Measurements from ENCODE around the gene FBXW4.
"Not testable (repeated sequence)": the region's sequence is repeated elsewhere in the genome, so short reads cannot be mapped to it uniquely, and the experiment has no call there.

Gene FBXW4

DNA sequence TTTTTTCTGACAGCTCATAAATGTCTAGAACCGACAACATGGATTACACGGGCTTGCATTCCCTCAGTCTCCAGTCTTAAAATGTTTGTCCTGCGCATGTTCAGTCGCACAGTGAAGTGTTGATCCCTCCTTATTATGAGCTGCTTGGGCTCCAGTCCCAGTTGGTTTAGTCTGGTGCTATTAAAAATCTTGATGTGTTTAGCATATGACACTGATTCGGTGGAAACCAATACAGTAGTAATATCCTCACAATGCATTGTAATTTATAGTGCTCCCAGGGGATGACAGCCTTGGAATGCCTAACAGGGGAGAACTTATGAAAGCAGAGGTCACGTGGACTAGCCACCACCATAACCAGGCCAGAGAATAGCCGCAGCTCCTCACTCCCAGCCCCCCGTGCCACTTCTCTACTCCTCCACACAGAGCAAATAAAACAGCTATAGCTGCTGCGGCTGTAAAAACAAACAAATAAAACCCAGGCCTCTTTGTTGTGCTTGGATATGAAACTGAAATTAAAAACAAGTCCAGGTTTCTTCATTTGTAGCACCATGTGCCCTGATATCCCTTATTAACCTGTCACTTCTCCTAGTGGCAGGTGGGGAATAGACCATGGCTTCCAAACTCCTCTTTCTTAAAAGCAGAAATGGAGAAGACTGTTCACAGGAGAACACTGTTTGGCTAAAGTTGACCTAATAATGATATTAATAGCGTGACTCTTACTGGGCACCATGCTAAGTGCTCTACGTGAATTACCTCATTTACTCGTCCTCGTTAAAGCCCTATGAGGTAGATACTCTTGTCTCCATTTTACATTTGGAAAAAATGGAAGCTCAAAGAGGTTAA, 99.2 kb downstream of the FBXW4 start:
- Histone ChIP-seq H3K36me3 (peaks cover 0 to 11% (median 0%) of the 10 kb centered on the region in 3 donors), H3K4me1 (no peaks in the 10 kb centered on the region), H3K27ac (no peak overlapping the region), H3K27me3 (no peaks in the 10 kb centered on the region), H3K9me3 (no peaks in the 10 kb centered on the region), H3K4me3 (no peak overlapping the region)
- intact Hi-C loops (cut with DNase I; ENCODE audit: low total_unique reads) = no loop called here
- no peak for DNase-seq
- TF ChIP-seq, protein P1, sequence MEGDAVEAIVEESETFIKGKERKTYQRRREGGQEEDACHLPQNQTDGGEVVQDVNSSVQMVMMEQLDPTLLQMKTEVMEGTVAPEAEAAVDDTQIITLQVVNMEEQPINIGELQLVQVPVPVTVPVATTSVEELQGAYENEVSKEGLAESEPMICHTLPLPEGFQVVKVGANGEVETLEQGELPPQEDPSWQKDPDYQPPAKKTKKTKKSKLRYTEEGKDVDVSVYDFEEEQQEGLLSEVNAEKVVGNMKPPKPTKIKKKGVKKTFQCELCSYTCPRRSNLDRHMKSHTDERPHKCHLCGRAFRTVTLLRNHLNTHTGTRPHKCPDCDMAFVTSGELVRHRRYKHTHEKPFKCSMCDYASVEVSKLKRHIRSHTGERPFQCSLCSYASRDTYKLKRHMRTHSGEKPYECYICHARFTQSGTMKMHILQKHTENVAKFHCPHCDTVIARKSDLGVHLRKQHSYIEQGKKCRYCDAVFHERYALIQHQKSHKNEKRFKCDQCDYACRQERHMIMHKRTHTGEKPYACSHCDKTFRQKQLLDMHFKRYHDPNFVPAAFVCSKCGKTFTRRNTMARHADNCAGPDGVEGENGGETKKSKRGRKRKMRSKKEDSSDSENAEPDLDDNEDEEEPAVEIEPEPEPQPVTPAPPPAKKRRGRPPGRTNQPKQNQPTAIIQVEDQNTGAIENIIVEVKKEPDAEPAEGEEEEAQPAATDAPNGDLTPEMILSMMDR (IDR thresholded peaks at IDR 0.05) = no peak

DNA sequence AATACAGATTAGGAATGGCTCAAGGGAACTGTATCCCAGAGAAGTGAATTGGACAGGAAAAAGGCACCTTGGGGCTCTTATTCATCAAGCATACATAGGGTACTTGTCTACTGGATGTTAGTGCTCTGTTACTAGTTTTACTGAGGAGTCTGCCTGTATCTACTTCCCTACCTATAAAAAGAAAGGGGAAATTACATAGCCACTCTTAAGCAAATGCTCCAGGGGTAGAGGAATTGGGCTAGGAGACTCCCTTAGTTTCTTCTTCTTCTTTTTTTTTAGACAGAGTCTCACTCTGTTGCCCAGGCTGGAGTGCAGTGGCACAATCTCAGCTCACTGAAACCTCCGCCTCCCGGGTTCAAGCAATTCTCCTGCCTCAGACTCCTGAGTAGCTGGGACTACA, 101.6 kb downstream of the FBXW4 start:
- H3K36me3 ChIP-seq; H3K9me3 ChIP-seq; H3K4me1 ChIP-seq; DNase-seq; intact Hi-C loops (cut with DNase I; ENCODE audit: low total_unique reads); H3K4me3 ChIP-seq; H3K27me3 ChIP-seq; H3K27ac ChIP-seq: not testable (repeated sequence)

DNA sequence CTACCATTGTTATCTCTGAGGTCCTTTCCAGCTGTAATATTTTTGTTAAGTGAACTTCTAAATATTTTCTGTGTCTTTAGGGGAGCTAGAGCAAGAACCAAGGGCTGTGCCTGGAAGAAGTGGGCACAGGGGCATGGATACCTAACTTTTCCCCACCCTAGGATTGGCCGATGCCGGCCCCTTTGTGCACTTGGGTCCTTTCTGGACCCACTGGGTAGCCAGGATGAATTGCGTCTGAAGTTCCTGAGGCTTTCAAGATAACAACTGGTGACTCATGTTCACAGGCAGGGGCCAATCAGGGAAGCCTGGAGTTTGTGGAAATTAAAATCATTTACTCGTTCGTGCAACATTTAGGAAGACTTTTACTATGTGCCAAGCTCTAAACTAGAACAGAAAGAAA, 106.1 kb downstream of the FBXW4 start:
- Histone ChIP-seq H3K27ac (no peak overlapping the region), H3K4me1 (peaks cover 0 to 23% (median 16%) of the 10 kb centered on the region in 4 donors), H3K27me3 (no peaks in the 10 kb centered on the region), H3K4me3 (peak overlapping the region; percentile 83 to 95), H3K9me3 (no peaks in the 10 kb centered on the region), H3K36me3 (peaks cover 0 to 15% (median 12%) of the 10 kb centered on the region in 3 donors)
- TF ChIP-seq, protein P1 (IDR thresholded peaks at IDR 0.05) = no peak
- intact Hi-C loops (cut with DNase I; ENCODE audit: low total_unique reads) = loop anchor here (10.0 kb wide), 1 partner anchor 186 kb away; the partner anchor contains the start of gene FGF8
- no peak for DNase-seq

DNA sequence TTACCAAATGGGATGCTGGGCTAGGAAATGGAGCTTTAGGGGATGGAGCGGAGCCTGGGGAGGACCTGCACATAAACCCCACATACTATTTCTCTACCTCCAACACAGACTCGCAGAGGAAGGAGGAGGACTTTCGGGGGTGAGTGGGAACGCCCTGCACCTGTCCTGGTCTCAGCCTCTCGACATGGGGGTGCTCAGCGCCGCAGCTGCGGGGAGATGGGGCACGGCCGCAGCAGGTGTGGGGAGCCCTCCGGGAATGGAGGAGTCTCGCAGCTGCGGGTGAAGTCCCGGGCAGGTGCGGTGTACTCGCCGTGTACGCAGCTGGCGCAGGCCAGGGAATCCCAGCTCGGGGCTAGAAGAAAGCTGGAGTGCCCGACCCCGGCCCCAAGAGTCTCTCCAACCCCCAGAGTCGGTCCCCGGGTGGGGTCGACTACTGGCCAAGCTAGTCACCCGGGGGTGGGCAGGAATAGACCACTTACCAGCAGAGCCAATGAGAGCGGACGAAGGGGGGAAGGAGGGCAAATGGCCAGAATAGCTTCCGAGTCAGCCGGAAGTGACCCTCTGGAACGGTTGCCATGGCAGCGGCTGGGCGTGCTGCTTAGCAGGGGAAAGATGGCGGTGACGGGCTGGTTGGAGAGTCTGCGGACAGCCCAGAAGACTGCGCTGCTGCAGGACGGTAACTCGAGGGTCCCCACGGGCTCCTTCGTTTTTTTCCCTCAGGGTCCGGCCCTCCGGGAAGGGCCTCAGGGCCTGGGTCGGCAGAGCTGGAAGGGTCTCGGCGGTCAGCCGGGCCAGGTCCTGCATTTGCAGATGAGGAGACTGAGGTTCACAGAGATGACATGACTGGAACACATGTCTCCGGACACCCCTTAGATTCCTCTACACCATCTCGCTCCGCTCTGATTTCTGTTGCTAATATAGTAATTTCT, 107.0 kb downstream of the FBXW4 start, which contains the start of the genes DPCD and POLL:
DPCD (plus strand) TSS at position 597 of the 929 bp plus-strand sequence; CDS start at position 613, 16 bp downstream.
POLL (minus strand) TSS at position 533 of the 929 bp plus-strand sequence. CDS start 897 bp downstream, outside the sequence.
- H3K9me3 ChIP-seq = no peaks in the 10 kb centered on the region
- H3K36me3 ChIP-seq = peaks cover 0 to 24% (median 21%) of the 10 kb centered on the region in 3 donors
- peaks cover 0 to 23% (median 16%) of the 10 kb centered on the region in 4 donors for H3K4me1 ChIP-seq
- peak; percentile 98 to 99 for DNase-seq
- peak within 1 kb of the TSS; percentile 74 to 76 for H3K27ac ChIP-seq
- H3K27me3 ChIP-seq = no peaks in the 10 kb centered on the region
- TF ChIP-seq, protein P1 (IDR thresholded peaks at IDR 0.05) = no peak
- peak within 1 kb of the TSS; percentile 83 to 95 for H3K4me3 ChIP-seq
- intact Hi-C loops (cut with DNase I; ENCODE audit: low total_unique reads) = loop anchor here (10.0 kb wide), 1 partner anchor 187 kb away; the partner anchor contains the start of gene FGF8

DNA sequence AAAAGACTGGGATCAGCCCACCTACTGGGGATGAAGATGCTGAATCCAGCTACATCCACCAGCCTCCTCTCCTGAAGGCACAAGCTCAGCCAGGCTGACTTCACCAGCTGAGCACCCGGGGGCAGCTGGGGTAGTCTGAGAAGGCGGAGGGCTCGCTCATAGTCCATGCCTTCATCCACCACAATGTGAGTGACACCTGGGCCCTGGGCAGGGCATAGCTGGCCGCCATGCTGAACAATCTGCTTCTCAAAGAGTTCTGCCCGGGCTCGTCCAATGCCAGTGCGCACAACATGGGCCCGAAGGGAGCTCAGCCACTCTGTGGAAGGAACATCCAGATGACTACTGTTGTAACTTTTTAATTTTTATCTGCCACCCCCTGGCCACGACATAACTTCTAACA, 109.1 kb downstream of the FBXW4 start:
- no peaks in the 10 kb centered on the region for H3K9me3 ChIP-seq
- H3K4me1 ChIP-seq = peaks cover 0 to 23% (median 16%) of the 10 kb centered on the region in 4 donors
- H3K4me3 ChIP-seq = no peak overlapping the region
- TF ChIP-seq, protein P1 (IDR thresholded peaks at IDR 0.05) = no peak
- H3K27me3 ChIP-seq = no peaks in the 10 kb centered on the region
- peaks cover 0 to 44% (median 42%) of the 10 kb centered on the region in 3 donors for H3K36me3 ChIP-seq
- no peak overlapping the region for H3K27ac ChIP-seq
- no peak for DNase-seq
- intact Hi-C loops (cut with DNase I; ENCODE audit: low total_unique reads) = loop anchor here (10.0 kb wide), 1 partner anchor 189 kb away; the partner anchor contains the start of gene FGF8

Measured in tibial artery (tissue), 4 donors.